SH-SY5Y (cell line): Measurements from ENCODE around the gene ASF1A.

Experiments
- GATA2 ChIP-seq: IDR thresholded peaks from 2 replicates; pipeline ENCODE4 v1.6.1; 2011; ENCODE audit warnings: mild to moderate bottlenecking, low read depth, low read length
- GATA3 ChIP-seq: IDR thresholded peaks from 2 replicates; pipeline ENCODE4 v1.6.1; 2011; ENCODE audit warnings: low read depth, mild to moderate bottlenecking, low read length, moderate library complexity

- TF ChIP-seq GATA2 (no peak), GATA3 (no peak)
Observed at GRCh38 chr6:118860880-118861279, 33.1 kb upstream of the ASF1A start.
